HG03025 (cell line): ENCODE results near the gene TNPO2.

ENCODE experiments used
- ATAC-seq: cut with Tn5 transposase; IDR thresholded peaks from one replicate; pipeline ENCODE4 v1.9.1; 2021; ENCODE audit warnings: mild to moderate bottlenecking, moderate library complexity; ENCODE audit not compliant: unreplicated experiment, low FRiP score

The TNPO2 gene

DNA sequence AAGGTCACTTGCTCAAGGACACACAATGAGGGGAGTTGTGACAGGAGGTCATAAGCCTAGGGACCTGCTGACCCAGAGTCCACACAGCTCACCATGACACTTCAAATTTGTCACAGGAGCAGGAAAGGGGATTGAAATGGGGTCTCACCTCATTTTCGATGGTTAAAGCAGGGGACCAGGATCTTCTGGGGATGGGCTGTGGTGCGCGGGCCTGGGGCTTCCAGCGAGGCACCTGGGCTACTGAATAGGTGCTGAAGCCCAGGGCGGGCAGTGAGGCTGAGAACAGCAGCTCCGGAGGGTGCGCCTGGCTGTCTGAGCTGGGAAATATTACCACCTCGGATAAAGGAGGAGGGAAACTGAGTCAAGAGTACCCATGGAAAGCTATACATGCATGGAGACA is 68.2 kb downstream of the TNPO2 start:
- ATAC-seq: no peak

DNA sequence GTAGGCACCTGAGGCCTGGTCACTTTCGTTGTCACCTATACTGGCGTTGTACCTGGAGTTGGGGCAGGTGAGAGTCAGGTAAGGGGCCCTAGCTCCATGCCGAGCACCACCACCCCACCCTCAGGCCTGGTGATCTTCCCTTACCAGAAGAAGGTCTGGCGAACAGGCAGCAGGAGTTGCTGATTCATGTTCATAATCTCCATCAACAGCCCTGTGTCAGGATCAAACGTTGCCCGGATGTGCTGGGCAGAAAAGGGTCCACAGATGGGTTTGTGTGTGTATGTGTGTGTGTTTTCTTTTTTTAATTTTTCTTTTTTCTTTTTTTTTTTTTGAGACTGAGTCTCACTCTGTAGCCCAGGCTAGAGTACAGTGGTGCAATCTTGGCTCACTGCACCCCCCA is 71.5 kb downstream of the TNPO2 start:
- no peak for ATAC-seq

DNA sequence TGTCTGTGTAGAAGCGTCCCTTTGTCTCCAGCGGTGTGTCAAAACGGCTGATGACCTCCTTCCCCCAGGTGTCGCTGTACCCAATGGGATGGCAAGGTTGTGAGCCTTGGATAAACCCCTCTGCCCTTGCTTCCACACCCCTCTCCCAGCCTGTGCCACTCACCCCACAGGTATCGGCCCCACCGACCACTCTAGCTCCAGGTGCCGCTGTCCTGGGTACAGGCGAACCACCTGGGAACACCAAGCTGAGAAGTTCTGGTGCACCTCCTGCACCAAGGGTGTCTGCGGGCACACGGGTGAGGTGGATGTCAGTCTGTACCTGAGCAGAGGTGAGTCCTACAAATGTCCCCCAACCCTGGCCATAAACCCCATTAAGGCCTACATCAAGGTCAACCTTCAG is 73.8 kb downstream of the TNPO2 start:
- no peak for ATAC-seq
